Head of caudate nucleus (tissue), 42 donors: ENCODE data around the gene DPYD.
A peak's percentile ranks its signal among the peaks of the same experiment; 100 is the strongest.
"Not testable (repeated sequence)": the region's sequence is repeated elsewhere in the genome, so short reads cannot be mapped to it uniquely, and the experiment has no call there.

Source experiments
- DNase-seq, 42 donors: peaks; one replicate each; pipeline versions ENCODE4 v3.0.0 to v3.0.0-alpha.2; 2020 to 2021; ENCODE audit warnings: mixed read lengths in 7 of 42
- intact Hi-C: fragments of 100-400 bp; cut with DNase I; formaldehyde crosslinking; loops from one replicate; pipeline ENCODE4 v1.15.0; 2022

The DPYD gene

GRCh38 chr1:97372531-97372930 lies 548.3 kb downstream of the DPYD start:
- intact Hi-C loops = no loop called here
- no peak for DNase-seq

GRCh38 chr1:97368296-97368695 lies 552.5 kb downstream of the DPYD start:
- DNase-seq = no peak
- intact Hi-C loops = no loop called here

GRCh38 chr1:97366984-97367383 lies 553.9 kb downstream of the DPYD start:
- intact Hi-C loops = no loop called here
- no peak for DNase-seq

GRCh38 chr1:97365026-97365425 lies 555.8 kb downstream of the DPYD start:
- DNase-seq = no peak
- intact Hi-C loops = no loop called here

- no peak for DNase-seq
- intact Hi-C loops = no loop called here
Observed at GRCh38 chr1:97364086-97364485, 556.7 kb downstream of the DPYD start.

- DNase-seq = no peak
Observed at GRCh38 chr1:97356309-97356708, 564.5 kb downstream of the DPYD start.

GRCh38 chr1:97352936-97353382 lies 567.9 kb downstream of the DPYD start:
- intact Hi-C loops = no loop called here
- peak in 1 of 42 donors; percentile 15 for DNase-seq

More at GRCh38 chr1:97356309-97356708, 564.5 kb downstream of the DPYD start:
- intact Hi-C loops = no loop called here

GRCh38 chr1:97351846-97352245 lies 569.0 kb downstream of the DPYD start:
- intact Hi-C loops = no loop called here
- DNase-seq = no peak

GRCh38 chr1:97350662-97351061 lies 570.2 kb downstream of the DPYD start:
- DNase-seq = no peak
- intact Hi-C loops = no loop called here

- DNase-seq = no peak
- intact Hi-C loops = no loop called here
Observed at GRCh38 chr1:97350241-97350640, 570.6 kb downstream of the DPYD start.

- DNase-seq, intact Hi-C loops: not testable (repeated sequence)
Observed at GRCh38 chr1:97349794-97350193, 571.0 kb downstream of the DPYD start.

GRCh38 chr1:97348599-97349265 lies 572.1 kb downstream of the DPYD start:
- intact Hi-C loops = no loop called here
- DNase-seq = no peak

GRCh38 chr1:97340951-97341350 lies 579.9 kb downstream of the DPYD start:
- intact Hi-C loops = no loop called here

GRCh38 chr1:97338347-97338746 lies 582.5 kb downstream of the DPYD start:
- intact Hi-C loops = no loop called here

More at GRCh38 chr1:97340951-97341350, 579.9 kb downstream of the DPYD start:
- DNase-seq = no peak

GRCh38 chr1:97337250-97338030 lies 583.4 kb downstream of the DPYD start:
- intact Hi-C loops = no loop called here

More at GRCh38 chr1:97338347-97338746, 582.5 kb downstream of the DPYD start:
- no peak for DNase-seq

GRCh38 chr1:97334454-97334853 lies 586.4 kb downstream of the DPYD start:
- intact Hi-C loops = no loop called here

More at GRCh38 chr1:97337250-97338030, 583.4 kb downstream of the DPYD start:
- no peak for DNase-seq

GRCh38 chr1:97332716-97333115 lies 588.1 kb downstream of the DPYD start:
- no peak for DNase-seq
- intact Hi-C loops = no loop called here

More at GRCh38 chr1:97334454-97334853, 586.4 kb downstream of the DPYD start:
- no peak for DNase-seq

- intact Hi-C loops = no loop called here
- DNase-seq = no peak
Observed at GRCh38 chr1:97331165-97331564, 589.7 kb downstream of the DPYD start.

GRCh38 chr1:97314685-97315084 lies 606.1 kb downstream of the DPYD start:
- intact Hi-C loops = no loop called here
- DNase-seq = no peak

- intact Hi-C loops = no loop called here
- DNase-seq = no peak
Observed at GRCh38 chr1:97308131-97308530, 612.7 kb downstream of the DPYD start.
